IMR-90 (cell line): ENCODE results near the gene COL19A1. TPM values are rescaled to one million over a fixed set of nuclear protein-coding genes. Genes with fewer than 3 reads are reported as not detected.

Experiments
- ATAC-seq: fragments of 200-7000 bp; cut with Tn5 transposase; 2 replicates; pipeline ENCODE4 v1.9.1; 2020; ENCODE audit warnings: low read depth, mild to moderate bottlenecking, moderate library complexity
- BruUV-seq: library from RNA; stranded (reverse); fragments of 400-500 nt; replicated peaks from 2 replicates; lab custom pipeline; 2021; lab: Mats Ljungman, UMichigan
- CTCF ChIA-PET: fragments of 300-600 bp; formaldehyde crosslinking; extraction: SDS; loops from one replicate; lab custom pipeline; 2021; ENCODE audit warnings: antibody characterized with exemption; lab: Yijun Ruan, JAX
- POLR2A ChIA-PET: fragments of 300-600 bp; sonication (Branson Sonifier 250); formaldehyde crosslinking; loops from one replicate; lab custom pipeline; 2022; ENCODE audit warnings: antibody characterized with exemption; ENCODE audit not compliant: unreplicated experiment; lab: Charles Lee
- DNase-seq: peaks from one replicate; pipeline ENCODE4 v3.0.0; 2013
- H2AFZ ChIP-seq: replicated peaks from 2 replicates; pipeline ENCODE3; 2013; ENCODE audit warnings: low read length, mild to moderate bottlenecking; ENCODE audit not compliant: poor library complexity
- H2AK5ac ChIP-seq: 2 replicates; pipeline ENCODE4 v1.6.1; 2013; ENCODE audit warnings: low read depth, low read length, inconsistent platforms
- H2AK9ac ChIP-seq: replicated peaks from 2 replicates; pipeline ENCODE3; 2013; ENCODE audit warnings: mild to moderate bottlenecking, low read depth, low read length, moderate library complexity; ENCODE audit not compliant: poor library complexity
- H2BK120ac ChIP-seq: 2 replicates; pipeline ENCODE4 v1.6.1; 2013; ENCODE audit warnings: low read depth, low read length, inconsistent platforms
- H2BK15ac ChIP-seq: 3 replicates; pipeline ENCODE4 v1.6.1; 2013; ENCODE audit warnings: low read depth, low read length, inconsistent platforms
- H2BK20ac ChIP-seq: 2 replicates; pipeline ENCODE4 v1.6.1; 2013; ENCODE audit warnings: low read depth, mild to moderate bottlenecking, inconsistent platforms, low read length, moderate library complexity
- H2BK5ac ChIP-seq: 2 replicates; pipeline ENCODE4 v1.6.1; 2013; ENCODE audit warnings: mild to moderate bottlenecking, low read depth, low read length, inconsistent platforms; ENCODE audit not compliant: poor library complexity, severe bottlenecking
- H3K14ac ChIP-seq: replicated peaks from 2 replicates; pipeline ENCODE4 v1.6.1; 2013; ENCODE audit warnings: low read depth, low read length, inconsistent platforms
- H3K18ac ChIP-seq: 2 replicates; pipeline ENCODE4 v1.6.1; 2013; ENCODE audit warnings: low read depth, low read length, control low read depth
- H3K23ac ChIP-seq: 2 replicates; pipeline ENCODE4 v1.6.1; 2013; ENCODE audit warnings: low read depth, low read length, inconsistent platforms
- H3K27ac ChIP-seq: 2 replicates; pipeline ENCODE4 v1.5.1; 2013; ENCODE audit warnings: mild to moderate bottlenecking, control low read depth, low read length; ENCODE audit not compliant: insufficient read depth
- H3K27me3 ChIP-seq: 2 replicates; pipeline ENCODE4 v1.6.1; 2013; ENCODE audit warnings: low read length; ENCODE audit not compliant: control insufficient read depth, insufficient read depth
- H3K36me3 ChIP-seq: 2 replicates; pipeline ENCODE4 v1.6.1; 2013; ENCODE audit warnings: low read length, mixed read lengths; ENCODE audit not compliant: control insufficient read depth, insufficient read depth
- H3K4ac ChIP-seq: 2 replicates; pipeline ENCODE4 v1.6.1; 2013; ENCODE audit warnings: low read depth, low read length, inconsistent platforms
- H3K4me1 ChIP-seq: 2 replicates; pipeline ENCODE4 v1.6.1; 2013; ENCODE audit warnings: low read length, mixed read lengths; ENCODE audit not compliant: control insufficient read depth, insufficient read depth
- H3K4me2 ChIP-seq: 2 replicates; pipeline ENCODE4 v1.6.1; 2013; ENCODE audit warnings: low read depth, mild to moderate bottlenecking, control low read depth, low read length, moderate library complexity
- H3K4me3 ChIP-seq: 2 replicates; pipeline ENCODE4 v1.5.1; 2013; ENCODE audit warnings: low read depth, mild to moderate bottlenecking, control low read depth, low read length, moderate library complexity; ENCODE audit not compliant: insufficient read depth
- H3K56ac ChIP-seq: 2 replicates; pipeline ENCODE4 v1.6.1; 2013; ENCODE audit warnings: low read length, inconsistent platforms; ENCODE audit not compliant: insufficient read depth; ENCODE audit errors: extremely low read depth
- H3K79me1 ChIP-seq, 2 experiments: 2 replicates each; pipeline ENCODE4 v1.6.1; 2013; ENCODE audit warnings: low read length in 2 of 2, inconsistent platforms in 1 of 2, low read depth in 1 of 2
- H3K9ac ChIP-seq: 2 replicates; pipeline ENCODE4 v1.6.1; 2013; ENCODE audit warnings: low read depth, low read length, control low read depth
- H3K9me1 ChIP-seq: 2 replicates; pipeline ENCODE4 v1.6.1; 2013; ENCODE audit warnings: low read length, inconsistent platforms; ENCODE audit not compliant: insufficient read depth
- H3K9me3 ChIP-seq: 2 replicates; pipeline ENCODE4 v1.6.1; 2013; ENCODE audit warnings: low read length; ENCODE audit not compliant: control insufficient read depth, insufficient read depth
- H4K20me1 ChIP-seq: 2 replicates; pipeline ENCODE4 v1.6.1; 2013; ENCODE audit warnings: low read length, inconsistent platforms; ENCODE audit not compliant: insufficient read depth
- H4K5ac ChIP-seq: 2 replicates; pipeline ENCODE4 v1.6.1; 2013; ENCODE audit warnings: mild to moderate bottlenecking, low read depth, low read length, control low read depth
- H4K8ac ChIP-seq, 2 experiments: 2 replicates each; pipeline ENCODE4 v1.6.1; 2013; ENCODE audit warnings: low read depth in 2 of 2, low read length in 2 of 2, control low read depth in 1 of 2, inconsistent platforms in 1 of 2
- H4K91ac ChIP-seq: 2 replicates; pipeline ENCODE4 v1.6.1; 2013; ENCODE audit warnings: low read depth, low read length, inconsistent platforms; ENCODE audit not compliant: insufficient read depth
- BHLHE40 ChIP-seq: fragments of 150-350 bp; IDR thresholded peaks from 2 replicates; pipeline ENCODE4 v1.6.1; 2016; ENCODE audit warnings: mild to moderate bottlenecking, low read depth, low read length
- CTCF ChIP-seq: conservative IDR thresholded peaks from 2 replicates; pipeline ENCODE4 v1.5.1; 2012; ENCODE audit warnings: mild to moderate bottlenecking, low read depth, low read length, improper control_type of control experiment
- MAZ ChIP-seq: IDR thresholded peaks from 2 replicates; pipeline ENCODE4 v1.6.1; 2012; ENCODE audit warnings: low read depth, mild to moderate bottlenecking, low read length, improper control_type of control experiment, moderate library complexity, borderline replicate concordance
- MXI1 ChIP-seq: IDR thresholded peaks from 2 replicates; pipeline ENCODE4 v1.6.1; 2012; ENCODE audit warnings: low read depth, mild to moderate bottlenecking, low read length, moderate library complexity, borderline replicate concordance
- RCOR1 ChIP-seq: IDR thresholded peaks from 2 replicates; pipeline ENCODE4 v1.6.1; 2012; ENCODE audit warnings: mild to moderate bottlenecking, low read length, improper control_type of control experiment; ENCODE audit not compliant: insufficient replicate concordance
- RFX5 ChIP-seq: IDR thresholded peaks from 2 replicates; pipeline ENCODE4 v1.8.0; 2012; ENCODE audit warnings: low read depth, mild to moderate bottlenecking, low read length, moderate library complexity
- WGBS, 2 experiments: methylation state at CpG; one replicate each; pipeline versions ENCODE4 v1.1.5 to v1.1.7; 2013; ENCODE audit warnings: missing lambda C conversion rate in 2 of 2; ENCODE audit not compliant: insufficient read length in 1 of 2; ENCODE audit errors: extremely low coverage in 2 of 2; 5-methylcytosine and 5-hydroxymethylcytosine counted together
- dilution Hi-C: fragments of 300-500 bp; cut with HindIII; formaldehyde crosslinking; loops from one replicate; pipeline ENCODE4 v1.14.3; 2018; ENCODE audit warnings: low sequenced_read_pairs; ENCODE audit not compliant: unreplicated experiment
- in situ Hi-C: fragments of 300-500 bp; cut with MboI; formaldehyde crosslinking; loops from 3 replicates; pipeline ENCODE4 v1.14.3; 2019; ENCODE audit warnings: low sequenced_read_pairs, inconsistent platforms, mixed read lengths
- intact Hi-C: fragments of 100-400 bp; cut with micrococcal nuclease; formaldehyde crosslinking; loops from 2 replicates; pipeline ENCODE4 v1.10.0; 2022
- polyA plus RNA-seq, 3 experiments: library from polyadenylated mRNA; depleted of rRNA; stranded (reverse); fragments of >200 nt; gene quantifications; 2 replicates each; pipeline ENCODE4 v1.2.3, GENCODE V29; 2012; ENCODE audit warnings: low replicate concordance in 1 of 3
- total RNA-seq: library from RNA; depleted of rRNA; stranded (reverse); fragments of >200 nt; gene quantifications from 2 replicates; pipeline ENCODE4 v1.2.3, GENCODE V29; 2012

COL19A1 gene
- total and polyA plus RNA-seq, 2 of the 4 experiments (the other 2 are of a cell fraction), result under 0.01 TPM; not detected in 1

- intact Hi-C loops, result no loop called here
- Histone ChIP-seq H3K27ac (no peak overlapping the region), H2BK20ac (no peak overlapping the region), H3K23ac (no peak overlapping the region), H4K20me1 (no peaks in the 10 kb centered on the region), H2AK5ac (no peak overlapping the region), H3K79me1 (no peaks in the 10 kb centered on the region), H3K9me1 (no peaks in the 10 kb centered on the region), H3K9ac (no peak overlapping the region), H3K14ac (no peak overlapping the region), H2BK5ac (no peak overlapping the region), H2BK15ac (no peak overlapping the region), H4K8ac (no peak overlapping the region), H3K9me3 (no peaks in the 10 kb centered on the region), H3K4me2 (no peak overlapping the region), H3K56ac (no peak overlapping the region), H2AFZ (no peak overlapping the region), H3K27me3 (no peaks in the 10 kb centered on the region), H3K18ac (no peak overlapping the region), H4K91ac (no peak overlapping the region), H3K4ac (no peak overlapping the region), H2BK120ac (no peak overlapping the region), H2AK9ac (no peak overlapping the region), H3K4me3 (no peak overlapping the region), H3K4me1 (no peaks in the 10 kb centered on the region), H3K36me3 (no peaks in the 10 kb centered on the region), H4K5ac (no peak overlapping the region)
- ATAC-seq (no peak), DNase-seq (no peak)
- no peak for TF ChIP-seq MAZ
- no peak for TF ChIP-seq RFX5
- TF ChIP-seq CTCF, result no peak
- TF ChIP-seq RCOR1, result no peak
- TF ChIP-seq MXI1, result no peak
- no peak for TF ChIP-seq BHLHE40
- ChIA-PET CTCF (no interaction called here), POLR2A (no interaction called here)
- in situ Hi-C loops, result no loop called here
- dilution Hi-C loops, result no loop called here
- no TSS peak for BruUV-seq
- no CpG with 5 or more reads among the region's 2 CpGs for WGBS, 2 experiments
Measured at GRCh38 chr6:70164556-70164955, 298.2 kb downstream of the COL19A1 start.
